SK-N-SH treated with all-trans-retinoic acid at 6 μM for 48 hours (cell line): ENCODE measurements around the gene UNC13C.

Source experiments
- ARNTL ChIP-seq: fragments of 450-650 bp; formaldehyde crosslinking; IDR thresholded peaks from 2 replicates; pipeline ENCODE4 v1.5.0; 2020; ENCODE audit warnings: low read depth, mild to moderate bottlenecking, moderate library complexity, borderline replicate concordance
- CSDC2 ChIP-seq: fragments of 250-450 bp; sonication (Bioruptor Pico); IDR thresholded peaks from 2 replicates; pipeline ENCODE4 v1.5.0; 2020; ENCODE audit warnings: mild to moderate bottlenecking, moderate library complexity
- CSRNP3 ChIP-seq: fragments of 250-450 bp; sonication (Bioruptor Pico); IDR thresholded peaks from 2 replicates; pipeline ENCODE4 v1.5.1; 2021; ENCODE audit warnings: mild to moderate bottlenecking, moderate library complexity
- GLIS3 ChIP-seq: fragments of 250-450 bp; sonication (Bioruptor Pico); IDR thresholded peaks from 2 replicates; pipeline ENCODE4 v1.5.0; 2020; ENCODE audit warnings: mild to moderate bottlenecking, moderate library complexity
- OSR1 ChIP-seq: fragments of 250-450 bp; sonication (Bioruptor Pico); IDR thresholded peaks from 2 replicates; pipeline ENCODE4 v1.8.0; 2022; ENCODE audit warnings: moderate library complexity, mild to moderate bottlenecking, inconsistent platforms
- PATZ1 ChIP-seq: fragments of 250-450 bp; sonication (Bioruptor Pico); IDR thresholded peaks from 2 replicates; pipeline ENCODE4 v1.8.0; 2020; ENCODE audit warnings: mild to moderate bottlenecking, moderate library complexity, borderline replicate concordance
- POU6F1 ChIP-seq: fragments of 250-450 bp; sonication (Bioruptor Pico); IDR thresholded peaks from 2 replicates; pipeline ENCODE4 v1.8.0; 2021; ENCODE audit warnings: low read depth, mild to moderate bottlenecking, moderate library complexity, borderline replicate concordance
- PPARA ChIP-seq: fragments of 250-450 bp; sonication (Bioruptor Pico); IDR thresholded peaks from 2 replicates; pipeline ENCODE4 v1.5.0; 2020; ENCODE audit warnings: mild to moderate bottlenecking, borderline replicate concordance
- TCF4 ChIP-seq: fragments of 250-450 bp; sonication (Bioruptor Pico); IDR thresholded peaks from 2 replicates; pipeline ENCODE4 v1.8.0; 2021; ENCODE audit warnings: mild to moderate bottlenecking, moderate library complexity, borderline replicate concordance
- ZFP3 ChIP-seq: fragments of 250-450 bp; sonication (Bioruptor Pico); IDR thresholded peaks from 2 replicates; pipeline ENCODE4 v1.5.0; 2020; ENCODE audit warnings: mild to moderate bottlenecking, moderate library complexity
- ZFP30 ChIP-seq: fragments of 450-650 bp; formaldehyde crosslinking; IDR thresholded peaks from 2 replicates; pipeline ENCODE4 v1.5.0; 2022; ENCODE audit warnings: mild to moderate bottlenecking, moderate library complexity
- ZNF565 ChIP-seq: fragments of 450-650 bp; formaldehyde crosslinking; conservative IDR thresholded peaks from 2 replicates; pipeline ENCODE4 v1.5.0; 2020; ENCODE audit warnings: low read depth, mild to moderate bottlenecking, moderate library complexity
- ZNF8 ChIP-seq: fragments of 450-650 bp; formaldehyde crosslinking; IDR thresholded peaks from 2 replicates; pipeline ENCODE4 v1.5.0; 2020; ENCODE audit warnings: mild to moderate bottlenecking, moderate library complexity
- TF ChIP-seq, protein P1 (sequence below): fragments of 250-450 bp; sonication (Bioruptor Pico); IDR thresholded peaks from 2 replicates; pipeline ENCODE4 v1.5.0; 2020; ENCODE audit warnings: mild to moderate bottlenecking, moderate library complexity

DNA sequence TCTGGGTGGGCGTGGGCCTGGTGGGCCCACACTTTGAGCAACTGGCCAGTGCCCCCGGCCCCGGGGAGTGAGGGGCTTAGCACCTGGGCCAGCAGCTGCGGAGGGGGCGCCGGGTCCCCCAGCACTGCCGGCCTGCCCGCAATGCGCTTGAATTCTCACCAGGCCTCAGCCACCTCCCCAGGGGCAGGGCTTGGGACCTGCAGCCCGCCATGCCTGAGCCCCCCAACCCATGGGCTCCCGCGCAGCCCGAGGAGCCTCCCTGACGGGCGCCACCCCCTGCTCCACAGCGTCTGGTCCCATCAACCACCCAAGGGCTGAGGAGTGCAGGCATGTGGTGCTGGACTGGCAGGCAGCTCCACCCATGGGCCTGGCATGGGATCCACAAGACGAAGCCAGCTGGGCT, 484.3 kb downstream of the UNC13C start:
- TF ChIP-seq POU6F1 (CRISPR knock-in tag) (no peak), GLIS3 (CRISPR knock-in tag) (no peak), ZFP3 (CRISPR knock-in tag) (no peak), CSRNP3 (CRISPR knock-in tag) (no peak), TCF4 (CRISPR knock-in tag) (no peak), PATZ1 (CRISPR knock-in tag) (no peak), ZFP30 (CRISPR knock-in tag) (no peak), PPARA (CRISPR knock-in tag) (no peak), ZNF565 (CRISPR knock-in tag) (no peak), ZNF8 (CRISPR knock-in tag) (no peak), ARNTL (CRISPR knock-in tag) (no peak), CSDC2 (CRISPR knock-in tag) (no peak), OSR1 (CRISPR knock-in tag) (no peak)
- TF ChIP-seq, protein P1, sequence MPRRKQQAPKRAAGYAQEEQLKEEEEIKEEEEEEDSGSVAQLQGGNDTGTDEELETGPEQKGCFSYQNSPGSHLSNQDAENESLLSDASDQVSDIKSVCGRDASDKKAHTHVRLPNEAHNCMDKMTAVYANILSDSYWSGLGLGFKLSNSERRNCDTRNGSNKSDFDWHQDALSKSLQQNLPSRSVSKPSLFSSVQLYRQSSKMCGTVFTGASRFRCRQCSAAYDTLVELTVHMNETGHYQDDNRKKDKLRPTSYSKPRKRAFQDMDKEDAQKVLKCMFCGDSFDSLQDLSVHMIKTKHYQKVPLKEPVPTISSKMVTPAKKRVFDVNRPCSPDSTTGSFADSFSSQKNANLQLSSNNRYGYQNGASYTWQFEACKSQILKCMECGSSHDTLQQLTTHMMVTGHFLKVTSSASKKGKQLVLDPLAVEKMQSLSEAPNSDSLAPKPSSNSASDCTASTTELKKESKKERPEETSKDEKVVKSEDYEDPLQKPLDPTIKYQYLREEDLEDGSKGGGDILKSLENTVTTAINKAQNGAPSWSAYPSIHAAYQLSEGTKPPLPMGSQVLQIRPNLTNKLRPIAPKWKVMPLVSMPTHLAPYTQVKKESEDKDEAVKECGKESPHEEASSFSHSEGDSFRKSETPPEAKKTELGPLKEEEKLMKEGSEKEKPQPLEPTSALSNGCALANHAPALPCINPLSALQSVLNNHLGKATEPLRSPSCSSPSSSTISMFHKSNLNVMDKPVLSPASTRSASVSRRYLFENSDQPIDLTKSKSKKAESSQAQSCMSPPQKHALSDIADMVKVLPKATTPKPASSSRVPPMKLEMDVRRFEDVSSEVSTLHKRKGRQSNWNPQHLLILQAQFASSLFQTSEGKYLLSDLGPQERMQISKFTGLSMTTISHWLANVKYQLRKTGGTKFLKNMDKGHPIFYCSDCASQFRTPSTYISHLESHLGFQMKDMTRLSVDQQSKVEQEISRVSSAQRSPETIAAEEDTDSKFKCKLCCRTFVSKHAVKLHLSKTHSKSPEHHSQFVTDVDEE (CRISPR knock-in tag): no peak
